NCI-H1105 (cell line): Measurements from ENCODE around the gene TARBP1.

Experiments
- DNase-seq: peaks from one replicate; lab custom pipeline; 2025; lab: John Stamatoyannopoulos, UW

The TARBP1 gene

DNA sequence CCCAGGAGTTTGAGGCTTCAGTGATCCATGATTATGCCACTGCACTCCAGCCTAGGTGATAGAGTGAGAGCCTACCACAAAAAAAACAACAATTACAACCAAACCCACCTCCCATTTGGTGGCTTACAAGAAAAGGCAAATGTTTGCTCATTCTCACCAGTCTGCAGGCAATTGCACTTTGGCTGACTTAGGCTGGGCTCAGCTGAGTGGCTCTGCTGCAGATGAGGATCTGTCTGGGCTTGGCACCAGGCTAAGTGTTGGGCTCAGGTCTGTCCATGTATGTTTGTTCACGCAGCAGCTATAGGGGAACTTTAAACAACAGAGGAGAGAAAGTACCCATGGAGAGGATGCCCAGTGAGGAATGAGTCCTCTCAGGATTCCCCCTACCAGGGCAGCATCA, 133.7 kb downstream of the TARBP1 start:
- no peak for DNase-seq

- peak; percentile 29 for DNase-seq
Observed at GRCh38 chr1:234342774-234343173, 136.2 kb downstream of the TARBP1 start.
